ENCODE data around the gene GAL3ST1. TPM values are rescaled to one million over a fixed set of nuclear protein-coding genes. Genes with fewer than 3 reads are reported as not detected.
"Not testable (repeated sequence)": the region's sequence is repeated elsewhere in the genome, so short reads cannot be mapped to it uniquely, and the experiment has no call there.

Gene GAL3ST1
- total and polyA plus RNA-seq, 9 donors, result 1.1 to 4.1 (median 1.9) TPM; not detected in 1

GRCh38 chr22:30556388-30556787 is 18.1 kb downstream of the GAL3ST1 start:
- no peak for DNase-seq
- TF ChIP-seq EP300 (IDR thresholded peaks at IDR 0.05) (no peak), POLR2A (IDR thresholded peaks at IDR 0.05) (no peak), CTCF (IDR thresholded peaks at IDR 0.05) (no peak)
- H3K27me3 ChIP-seq, result no peaks in the 10 kb centered on the region
- no peaks in the 10 kb centered on the region for H3K36me3 ChIP-seq
- intact Hi-C loops (cut with DNase I), result no loop called here
- H3K4me3 ChIP-seq, result no peak overlapping the region
- no peaks in the 10 kb centered on the region for H3K4me1 ChIP-seq (ENCODE audit: insufficient read depth)
- H3K9me3 ChIP-seq, result no peaks in the 10 kb centered on the region
- 63 to 74% (median 74%) methylated on average over 6 of the region's 6 CpGs for WGBS, 3 donors
- no peak overlapping the region for H3K27ac ChIP-seq

- no peak for DNase-seq
- Histone ChIP-seq H3K4me3 (no peak overlapping the region), H3K27ac (no peak overlapping the region), H3K36me3 (no peaks in the 10 kb centered on the region), H3K27me3 (no peaks in the 10 kb centered on the region), H3K4me1 (ENCODE audit: insufficient read depth) (no peaks in the 10 kb centered on the region), H3K9me3 (no peaks in the 10 kb centered on the region)
- no peak for TF ChIP-seq POLR2A (IDR thresholded peaks at IDR 0.05)
- no peak for TF ChIP-seq CTCF (IDR thresholded peaks at IDR 0.05)
- TF ChIP-seq EP300 (IDR thresholded peaks at IDR 0.05), result no peak
- 95% methylated on average over 73 of the region's 73 CpGs for WGBS, 3 donors
- intact Hi-C loops (cut with DNase I), result no loop called here
Observed at GRCh38 chr22:30555282-30556210, 18.9 kb downstream of the GAL3ST1 start.

DNA sequence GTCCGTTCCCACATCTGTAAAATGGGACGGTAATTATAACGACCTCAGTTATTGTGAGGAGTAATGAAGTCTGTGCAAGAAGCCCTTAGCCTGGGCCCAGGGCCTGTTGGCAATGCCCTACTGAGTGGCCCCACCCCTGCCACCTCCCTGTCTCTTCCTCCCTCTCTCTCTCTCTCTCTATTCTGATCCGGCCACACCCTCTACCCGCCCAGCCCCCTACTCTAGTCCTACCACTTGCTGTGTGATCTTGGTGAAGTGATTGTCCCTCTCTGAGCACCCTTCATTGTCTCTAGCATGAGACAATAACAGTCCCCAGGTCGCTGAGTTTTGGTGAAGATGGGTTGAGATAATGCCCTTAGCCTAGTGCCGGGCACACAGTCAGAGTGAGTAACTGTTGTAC is 20.5 kb downstream of the GAL3ST1 start:
- H3K4me3 ChIP-seq, result no peak overlapping the region
- no peak for TF ChIP-seq POLR2A (IDR thresholded peaks at IDR 0.05)
- TF ChIP-seq EP300 (IDR thresholded peaks at IDR 0.05), result no peak
- TF ChIP-seq CTCF (IDR thresholded peaks at IDR 0.05), result no peak
- H3K36me3 ChIP-seq, result no peaks in the 10 kb centered on the region
- H3K9me3 ChIP-seq, result no peaks in the 10 kb centered on the region
- H3K4me1 ChIP-seq (ENCODE audit: insufficient read depth), result no peaks in the 10 kb centered on the region
- DNase-seq, result no peak
- WGBS, 3 donors, result 76 to 87% (median 83%) methylated on average over 7 of the region's 7 CpGs
- no peak overlapping the region for H3K27ac ChIP-seq
- intact Hi-C loops (cut with DNase I), result no loop called here
- no peaks in the 10 kb centered on the region for H3K27me3 ChIP-seq

DNA sequence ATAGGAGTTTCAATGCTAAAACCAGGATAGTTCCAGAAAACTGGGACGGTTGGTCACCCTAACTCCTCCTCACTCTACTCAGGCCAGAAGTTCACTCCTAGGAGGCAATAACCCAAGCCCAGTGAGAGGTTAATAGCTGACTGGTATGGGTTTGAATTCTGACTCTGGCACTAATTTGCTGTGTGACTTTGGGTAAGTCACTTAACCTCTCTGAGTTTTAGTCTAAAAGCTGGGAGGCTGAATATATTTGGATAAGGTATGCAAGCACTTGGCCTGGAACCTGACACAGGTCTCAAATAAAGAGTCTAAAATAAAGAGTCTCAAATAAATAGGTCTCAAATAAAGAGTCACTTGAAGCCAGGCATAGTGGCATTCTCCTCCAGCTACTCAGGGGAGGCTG is 21.7 kb downstream of the GAL3ST1 start:
- 0 to 94% (median 53%) methylated on average over 1 of the region's 1 CpG for WGBS, 3 donors
- no peak for TF ChIP-seq POLR2A (IDR thresholded peaks at IDR 0.05)
- TF ChIP-seq EP300 (IDR thresholded peaks at IDR 0.05), result no peak
- no peak for TF ChIP-seq CTCF (IDR thresholded peaks at IDR 0.05)
- Histone ChIP-seq H3K4me3 (no peak overlapping the region), H3K4me1 (ENCODE audit: insufficient read depth) (no peaks in the 10 kb centered on the region), H3K9me3 (no peaks in the 10 kb centered on the region), H3K36me3 (no peaks in the 10 kb centered on the region), H3K27me3 (no peaks in the 10 kb centered on the region), H3K27ac (no peak overlapping the region)
- no peak for DNase-seq
- intact Hi-C loops (cut with DNase I), result no loop called here

GRCh38 chr22:30551813-30552212 is 22.7 kb downstream of the GAL3ST1 start:
- H3K9me3 ChIP-seq; H3K27me3 ChIP-seq; H3K27ac ChIP-seq; intact Hi-C loops (cut with DNase I); H3K36me3 ChIP-seq; H3K4me3 ChIP-seq; H3K4me1 ChIP-seq (ENCODE audit: insufficient read depth); DNase-seq: not testable (repeated sequence)
- 93 to 96% (median 94%) methylated on average over 3 of the region's 3 CpGs for WGBS, 3 donors

All from ovary (tissue), 9 donors.